GM10266 (cell line): ENCODE measurements around the gene ROCK1.

Experiments used
- DNase-seq: peaks from one replicate; pipeline ENCODE4 v3.0.0; 2012; ENCODE audit errors: extremely low spot score
- TF ChIP-seq, protein P1 (sequence below): IDR thresholded peaks from 2 replicates; pipeline ENCODE4 v1.5.1; 2012; ENCODE audit warnings: mild to moderate bottlenecking, low read depth; ENCODE audit not compliant: control insufficient read depth, insufficient read depth; ENCODE audit errors: missing control alignments

ROCK1 gene

DNA sequence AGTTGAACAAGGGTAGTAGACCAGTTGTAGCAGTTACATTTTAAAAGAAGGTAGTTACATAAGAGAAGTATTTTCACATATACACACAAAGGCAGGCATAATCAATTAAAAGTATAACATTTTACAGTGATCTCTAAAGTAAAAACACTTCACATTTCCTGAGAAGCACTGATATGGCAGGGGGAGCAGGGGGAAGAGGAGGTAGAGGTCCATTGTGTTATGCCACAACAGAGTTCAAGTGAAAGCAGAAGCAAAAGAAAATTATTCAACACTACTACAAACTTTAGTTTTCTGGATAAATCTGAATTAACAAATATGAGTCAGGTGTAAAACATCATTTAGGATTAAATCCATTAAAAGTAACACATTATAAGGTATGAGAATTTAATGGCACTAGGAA is 38.4 kb downstream of the ROCK1 start:
- no peak for DNase-seq
- TF ChIP-seq, protein P1, sequence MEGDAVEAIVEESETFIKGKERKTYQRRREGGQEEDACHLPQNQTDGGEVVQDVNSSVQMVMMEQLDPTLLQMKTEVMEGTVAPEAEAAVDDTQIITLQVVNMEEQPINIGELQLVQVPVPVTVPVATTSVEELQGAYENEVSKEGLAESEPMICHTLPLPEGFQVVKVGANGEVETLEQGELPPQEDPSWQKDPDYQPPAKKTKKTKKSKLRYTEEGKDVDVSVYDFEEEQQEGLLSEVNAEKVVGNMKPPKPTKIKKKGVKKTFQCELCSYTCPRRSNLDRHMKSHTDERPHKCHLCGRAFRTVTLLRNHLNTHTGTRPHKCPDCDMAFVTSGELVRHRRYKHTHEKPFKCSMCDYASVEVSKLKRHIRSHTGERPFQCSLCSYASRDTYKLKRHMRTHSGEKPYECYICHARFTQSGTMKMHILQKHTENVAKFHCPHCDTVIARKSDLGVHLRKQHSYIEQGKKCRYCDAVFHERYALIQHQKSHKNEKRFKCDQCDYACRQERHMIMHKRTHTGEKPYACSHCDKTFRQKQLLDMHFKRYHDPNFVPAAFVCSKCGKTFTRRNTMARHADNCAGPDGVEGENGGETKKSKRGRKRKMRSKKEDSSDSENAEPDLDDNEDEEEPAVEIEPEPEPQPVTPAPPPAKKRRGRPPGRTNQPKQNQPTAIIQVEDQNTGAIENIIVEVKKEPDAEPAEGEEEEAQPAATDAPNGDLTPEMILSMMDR = no peak

DNA sequence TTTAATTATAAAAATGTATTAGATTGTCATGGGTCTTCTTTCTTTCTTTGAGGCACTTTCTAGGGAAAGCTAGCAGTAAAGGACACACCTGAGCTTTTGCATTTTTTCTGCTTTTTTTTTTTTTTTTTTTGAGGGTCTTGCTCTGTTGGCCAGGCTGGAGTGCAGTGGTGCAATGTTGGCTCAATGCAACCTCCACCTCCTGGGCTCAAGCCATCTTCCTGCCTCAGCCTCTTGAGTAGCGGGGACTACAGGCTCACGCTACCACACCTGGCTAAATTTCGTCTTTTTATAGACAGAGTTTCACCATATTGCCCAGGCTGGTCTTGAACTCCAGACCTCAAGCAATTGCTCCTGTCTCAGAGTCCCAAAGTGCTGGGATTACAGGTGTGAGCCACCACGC is 40.5 kb downstream of the ROCK1 start:
- TF ChIP-seq, protein P1 = no peak
- no peak for DNase-seq

DNA sequence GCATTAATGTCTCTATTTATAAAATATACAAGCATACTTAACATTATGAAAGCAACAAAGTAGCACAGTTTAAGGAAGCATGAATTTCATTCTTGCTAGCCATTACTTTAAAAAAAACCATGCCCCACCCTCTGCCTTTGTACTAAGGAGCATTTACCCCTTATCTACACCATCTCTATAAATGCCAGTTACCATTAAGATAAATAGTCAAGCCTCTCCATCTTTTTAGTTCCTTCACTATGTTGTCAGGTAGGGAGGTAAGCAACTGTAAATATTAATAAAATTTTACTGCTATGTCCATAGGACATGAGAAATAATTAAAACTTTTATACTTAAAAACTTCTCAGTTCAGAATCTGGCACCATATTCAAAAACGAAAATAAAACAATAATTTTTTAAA is 42.1 kb downstream of the ROCK1 start:
- DNase-seq = no peak
- TF ChIP-seq, protein P1 = no peak

DNA sequence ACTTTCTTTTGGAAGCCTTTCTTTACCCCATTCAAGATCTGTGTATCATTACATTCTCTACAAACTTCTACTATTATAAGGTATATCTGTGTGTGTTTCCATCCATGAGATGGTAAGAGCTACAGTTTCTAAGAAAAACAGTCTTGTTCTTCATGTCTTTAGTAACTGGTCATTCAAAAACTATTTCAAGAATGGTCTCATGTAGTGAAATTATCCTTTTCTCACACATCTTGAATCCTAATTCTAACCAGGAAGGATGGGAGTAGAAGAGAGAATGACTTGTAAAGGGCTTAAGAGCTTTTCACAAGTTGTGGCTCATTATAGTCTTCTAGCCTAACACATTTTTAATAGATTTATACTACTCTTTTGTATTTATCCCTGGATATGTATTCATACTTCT is 47.3 kb downstream of the ROCK1 start:
- TF ChIP-seq, protein P1 = no peak
- no peak for DNase-seq

DNA sequence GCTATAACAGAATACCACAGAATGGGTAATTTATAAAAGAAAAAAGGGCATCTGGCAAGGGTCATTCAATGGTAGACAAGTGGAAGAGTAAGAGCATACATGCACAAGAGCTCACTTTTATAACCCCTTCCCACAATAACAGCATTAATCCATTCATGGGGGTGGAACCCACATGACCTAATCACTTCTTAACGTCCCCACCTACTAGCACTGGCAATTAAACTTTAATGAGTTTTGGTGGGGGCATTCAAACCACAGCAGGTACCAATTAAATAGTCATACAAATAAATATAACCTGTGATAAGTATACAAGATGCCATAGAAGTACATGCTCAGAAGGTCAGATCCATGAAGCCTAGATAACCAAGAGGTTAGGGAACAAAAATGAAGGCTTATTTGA is 48.6 kb downstream of the ROCK1 start:
- TF ChIP-seq, protein P1 = no peak
- no peak for DNase-seq

DNA sequence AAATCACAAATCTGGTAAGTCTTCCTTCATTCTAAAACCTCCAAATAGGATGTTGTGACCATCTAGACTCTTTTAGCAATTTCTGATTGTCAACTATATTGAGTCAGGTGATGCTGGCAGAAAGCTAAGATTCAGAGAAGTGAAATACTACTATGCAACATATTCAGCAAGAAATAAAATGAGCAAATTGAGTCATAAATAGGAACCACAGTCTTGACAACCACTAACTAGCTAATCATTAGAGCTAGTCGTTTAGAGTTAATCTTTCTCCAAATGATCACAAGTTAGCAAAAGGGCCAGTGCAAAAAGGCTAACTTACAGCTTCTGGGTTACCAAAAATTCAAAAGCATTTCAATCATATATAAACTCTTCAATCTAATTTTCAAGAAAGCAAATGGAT is 54.5 kb downstream of the ROCK1 start:
- DNase-seq = no peak
- TF ChIP-seq, protein P1 = no peak

DNA sequence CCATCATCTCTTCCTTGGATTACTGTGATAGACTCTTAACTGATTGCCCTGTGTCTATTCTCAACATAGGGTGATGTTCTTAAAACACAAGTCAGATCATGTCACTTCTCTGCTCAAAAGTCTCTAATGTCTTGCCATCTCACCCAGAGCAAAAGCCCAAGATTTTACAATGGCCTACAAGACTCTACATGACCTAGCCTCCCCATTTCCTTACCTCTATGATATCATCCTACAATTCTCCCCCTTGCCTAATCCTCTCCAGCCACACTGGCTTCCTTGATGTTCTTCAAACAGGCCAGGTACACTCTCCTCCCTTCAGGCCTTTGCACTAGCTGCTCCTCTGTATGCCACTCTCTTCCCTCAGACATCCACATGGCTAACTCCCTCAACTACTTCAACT is 55.1 kb downstream of the ROCK1 start:
- TF ChIP-seq, protein P1 = no peak

More for the DNA sequence above, 55.1 kb downstream of the ROCK1 start:
- DNase-seq = no peak
